Uterus (tissue), 4 donors: ENCODE results near the gene FAM118B. TPM values are rescaled to one million over a fixed set of nuclear protein-coding genes. Genes with fewer than 3 reads are reported as not detected.

Experiments used
- DNase-seq, 2 donors: peaks; one replicate each; pipeline ENCODE4 v3.0.0-alpha.2; 2019 to 2020
- H3K27ac ChIP-seq, 2 donors: fragments of 200-600 bp; sonication (generic); 1 replicate in 1 of 2; 2 replicates in 1 of 2; pipeline ENCODE4 v1.5.1; 2016 to 2018
- H3K27me3 ChIP-seq, 2 donors: fragments of 200-600 bp; sonication (generic); one replicate each; pipeline ENCODE4 v1.5.1; 2018 to 2019; ENCODE audit warnings: control low read depth in 1 of 2
- H3K36me3 ChIP-seq, 2 donors: fragments of 200-600 bp; sonication (generic); one replicate each; pipeline ENCODE4 v1.5.1; 2019; ENCODE audit warnings: control low read depth in 1 of 2
- H3K4me1 ChIP-seq, 2 donors: fragments of 200-600 bp; sonication (generic); one replicate each; pipeline ENCODE4 v1.5.1; 2018 to 2019; ENCODE audit warnings: control low read depth in 1 of 2
- H3K4me3 ChIP-seq, 2 donors: fragments of 200-600 bp; sonication (generic); 1 replicate in 1 of 2; 2 replicates in 1 of 2; pipeline ENCODE4 v1.5.1; 2018 to 2019; ENCODE audit warnings: mild to moderate bottlenecking in 1 of 2
- H3K9me3 ChIP-seq, 2 donors: fragments of 200-600 bp; sonication (generic); one replicate each; pipeline ENCODE4 v1.5.1; 2019; ENCODE audit warnings: control low read depth in 1 of 2
- CTCF ChIP-seq, 4 experiments: fragments of 200-600 bp in 2 of 4; fragments of 450-650 bp in 2 of 4; sonication (generic) in 2 of 4; IDR thresholded peaks; one replicate each; pipeline ENCODE4 v1.5.1; 2016 to 2019; ENCODE audit warnings: antibody characterized with exemption in 4 of 4, mild to moderate bottlenecking in 2 of 4, moderate library complexity in 1 of 4
- POLR2A ChIP-seq, 2 donors: fragments of 450-650 bp; IDR thresholded peaks; one replicate each; pipeline ENCODE4 v1.6.1; 2016; ENCODE audit warnings: antibody characterized with exemption in 2 of 2, mild to moderate bottlenecking in 1 of 2, moderate library complexity in 1 of 2
- intact Hi-C: fragments of 100-400 bp; cut with DNase I; formaldehyde crosslinking; loops from one replicate; pipeline ENCODE4 v1.15.1; 2023; ENCODE audit warnings: low total_unique reads
- total RNA-seq, 4 donors: library from RNA; depleted of rRNA in 3 of 4; stranded (reverse); fragments of >200 nt in 3 of 4; gene quantifications; one replicate each; pipeline versions ENCODE4 v1.1.0 to v1.2.4, GENCODE V29; 2014 to 2023
- donor health status: DM: yes; HTN: yes; CAD: no.

FAM118B gene
- total RNA-seq, 4 donors from 2014 or later, result 14.7 to 31.8 (median 17.8) TPM

GRCh38 chr11:126257144-126257543 is 45.6 kb downstream of the FAM118B start:
- H3K9me3 ChIP-seq, result no peaks in the 10 kb centered on the region
- DNase-seq, result no peak
- no peaks in the 10 kb centered on the region for H3K36me3 ChIP-seq
- intact Hi-C loops, result no loop called here
- H3K27me3 ChIP-seq, result no peaks in the 10 kb centered on the region
- no peak overlapping the region for H3K27ac ChIP-seq
- H3K4me1 ChIP-seq, result no peaks in the 10 kb centered on the region
- no peak for TF ChIP-seq CTCF (IDR thresholded peaks at IDR 0.05)
- TF ChIP-seq POLR2A (IDR thresholded peaks at IDR 0.05), result no peak
- H3K4me3 ChIP-seq, result no peak overlapping the region

GRCh38 chr11:126257764-126258163 is 46.2 kb downstream of the FAM118B start:
- no peak for TF ChIP-seq CTCF (IDR thresholded peaks at IDR 0.05)
- TF ChIP-seq POLR2A (IDR thresholded peaks at IDR 0.05), result no peak
- Histone ChIP-seq H3K4me3 (no peak overlapping the region), H3K4me1 (no peaks in the 10 kb centered on the region), H3K36me3 (no peaks in the 10 kb centered on the region), H3K9me3 (no peaks in the 10 kb centered on the region), H3K27ac (no peak overlapping the region), H3K27me3 (no peaks in the 10 kb centered on the region)
- intact Hi-C loops, result no loop called here
- no peak for DNase-seq

GRCh38 chr11:126262216-126262615 is 50.6 kb downstream of the FAM118B start:
- H3K36me3 ChIP-seq, result no peaks in the 10 kb centered on the region
- H3K9me3 ChIP-seq, result no peaks in the 10 kb centered on the region
- no peaks in the 10 kb centered on the region for H3K4me1 ChIP-seq
- intact Hi-C loops, result no loop called here
- H3K4me3 ChIP-seq, result no peak overlapping the region
- no peak for DNase-seq
- no peaks in the 10 kb centered on the region for H3K27me3 ChIP-seq
- no peak overlapping the region for H3K27ac ChIP-seq
- no peak for TF ChIP-seq CTCF (IDR thresholded peaks at IDR 0.05)
- no peak for TF ChIP-seq POLR2A (IDR thresholded peaks at IDR 0.05)

- Histone ChIP-seq H3K4me1 (peaks cover 0 to 6% of the 10 kb centered on the region in 2 donors), H3K4me3 (no peak overlapping the region), H3K27me3 (no peaks in the 10 kb centered on the region), H3K27ac (no peak overlapping the region), H3K9me3 (no peaks in the 10 kb centered on the region), H3K36me3 (no peaks in the 10 kb centered on the region)
- no peak for DNase-seq
- TF ChIP-seq CTCF (IDR thresholded peaks at IDR 0.05), result no peak
- TF ChIP-seq POLR2A (IDR thresholded peaks at IDR 0.05), result no peak
- intact Hi-C loops, result no loop called here
These were observed 51.9 kb downstream of the FAM118B start for GRCh38 chr11:126263489-126263888.

- H3K9me3 ChIP-seq, result no peaks in the 10 kb centered on the region
- no peak for DNase-seq
- H3K36me3 ChIP-seq, result no peaks in the 10 kb centered on the region
- TF ChIP-seq POLR2A (IDR thresholded peaks at IDR 0.05) (no peak), CTCF (IDR thresholded peaks at IDR 0.05) (no peak)
- peaks cover 0 to 6% of the 10 kb centered on the region in 2 donors for H3K4me1 ChIP-seq
- no peak overlapping the region for H3K4me3 ChIP-seq
- H3K27ac ChIP-seq, result no peak overlapping the region
- intact Hi-C loops, result no loop called here
- H3K27me3 ChIP-seq, result no peaks in the 10 kb centered on the region
These were observed 54.2 kb downstream of the FAM118B start for GRCh38 chr11:126265811-126266210.
